ENCODE measurements around the gene LRRN2. TPM values are rescaled to one million over a fixed set of nuclear protein-coding genes. Genes with fewer than 3 reads are reported as not detected.
A peak's percentile ranks its signal among the peaks of the same experiment; 100 is the strongest.

The LRRN2 gene
- total and polyA plus RNA-seq, 9 of the 15 experiments (the other 6 are each of a cell fraction or from before 2014, with no cell fraction given): 0.05 TPM; not detected in 8

DNA sequence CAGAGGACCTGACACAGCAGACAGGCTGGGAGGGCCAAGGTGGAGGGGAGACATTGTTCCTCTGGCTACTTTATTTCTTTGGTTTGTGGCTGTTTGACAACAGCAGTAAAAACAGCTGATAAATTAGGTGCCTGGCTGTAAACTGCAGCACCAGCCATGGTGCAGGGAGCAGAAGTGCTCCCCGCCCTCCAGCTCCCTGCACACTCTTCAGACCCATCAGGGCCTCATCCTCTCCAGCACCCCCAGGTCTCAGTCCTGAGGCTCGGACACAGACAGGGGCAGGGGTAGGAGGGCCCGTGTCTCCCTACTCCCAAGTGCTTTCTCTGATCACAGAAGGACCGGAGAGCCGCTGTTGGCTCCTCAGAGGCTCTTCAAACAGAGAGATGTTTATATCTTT is 17.7 kb upstream of the LRRN2 start:
- 34% methylated on average over 5 of the region's 5 CpGs for WGBS (ENCODE audit: insufficient coverage, low coverage, missing lambda C conversion rate)
- no peaks in the 10 kb centered on the region for H3K79me2 ChIP-seq (ENCODE audit: control insufficient read depth, insufficient read depth, low read length)
- ATAC-seq (no peak), FAIRE-seq (no peak), DNase-seq (ENCODE audit: extremely low read depth in 1 of 4, low spot score in 3 of 4) (no peak)
- no peaks in the 10 kb centered on the region for H3K27me3 ChIP-seq (ENCODE audit: control insufficient read depth in 2 of 2, insufficient read depth in 2 of 2, low read length in 2 of 2)
- intact Hi-C loops (cut with micrococcal nuclease) (no loop called here), in situ Hi-C loops (cut with MboI) (no loop called here)
- peaks cover 23 to 47% of the 10 kb centered on the region in 2 experiments for H3K4me1 ChIP-seq (replicated peaks in 1 of 2; ENCODE audit: control insufficient read depth in 2 of 2, insufficient read depth in 2 of 2, low read length in 2 of 2)
- peak overlapping the region; percentile 10; the same call in 1 of the 2 replicates for H2AFZ ChIP-seq (ENCODE audit: low read depth, low read length)
- POLR2A ChIA-PET: interaction anchor here (0.8 to 1.3 kb wide), 3 partner anchors 10 to 188 kb away, joined by 3 to 7 read pairs (median 3); no protein-coding TSS in a partner anchor
- no peaks in the 10 kb centered on the region for H3K9me3 ChIP-seq (replicated peaks; ENCODE audit: control insufficient read depth, insufficient read depth, low read depth, low read length)
- H3K9ac ChIP-seq (ENCODE audit: insufficient read depth in 1 of 2, low read depth in 2 of 2, low read length in 2 of 2): peak overlapping the region in 1 of 2 experiments; percentile 13; a peak in 1 of 4 replicates
- H3K36me3 ChIP-seq (ENCODE audit: control insufficient read depth, insufficient read depth, low read length): no peaks in the 10 kb centered on the region
- CTCF ChIA-PET (ENCODE audit: low intra/inter-chr PET ratio): no interaction called here
- no peak overlapping the region for H3K4me3 ChIP-seq
- no peak overlapping the region for H3K4me2 ChIP-seq (ENCODE audit: insufficient read depth, low read length)
- no TSS peak for BruUV-seq (replicated peaks)
- no peak overlapping the region; the same call in 2 of the 3 replicates for H3K27ac ChIP-seq (ENCODE audit: extremely low read depth, low read depth, low read length)
- no peaks in the 10 kb centered on the region for H4K20me1 ChIP-seq (replicated peaks; ENCODE audit: control insufficient read depth, insufficient read depth, low read length)
- no peaks in the 10 kb centered on the region for H3K9me1 ChIP-seq (ENCODE audit: control insufficient read depth, insufficient read depth, low read length)
- TF ChIP-seq, protein P1, sequence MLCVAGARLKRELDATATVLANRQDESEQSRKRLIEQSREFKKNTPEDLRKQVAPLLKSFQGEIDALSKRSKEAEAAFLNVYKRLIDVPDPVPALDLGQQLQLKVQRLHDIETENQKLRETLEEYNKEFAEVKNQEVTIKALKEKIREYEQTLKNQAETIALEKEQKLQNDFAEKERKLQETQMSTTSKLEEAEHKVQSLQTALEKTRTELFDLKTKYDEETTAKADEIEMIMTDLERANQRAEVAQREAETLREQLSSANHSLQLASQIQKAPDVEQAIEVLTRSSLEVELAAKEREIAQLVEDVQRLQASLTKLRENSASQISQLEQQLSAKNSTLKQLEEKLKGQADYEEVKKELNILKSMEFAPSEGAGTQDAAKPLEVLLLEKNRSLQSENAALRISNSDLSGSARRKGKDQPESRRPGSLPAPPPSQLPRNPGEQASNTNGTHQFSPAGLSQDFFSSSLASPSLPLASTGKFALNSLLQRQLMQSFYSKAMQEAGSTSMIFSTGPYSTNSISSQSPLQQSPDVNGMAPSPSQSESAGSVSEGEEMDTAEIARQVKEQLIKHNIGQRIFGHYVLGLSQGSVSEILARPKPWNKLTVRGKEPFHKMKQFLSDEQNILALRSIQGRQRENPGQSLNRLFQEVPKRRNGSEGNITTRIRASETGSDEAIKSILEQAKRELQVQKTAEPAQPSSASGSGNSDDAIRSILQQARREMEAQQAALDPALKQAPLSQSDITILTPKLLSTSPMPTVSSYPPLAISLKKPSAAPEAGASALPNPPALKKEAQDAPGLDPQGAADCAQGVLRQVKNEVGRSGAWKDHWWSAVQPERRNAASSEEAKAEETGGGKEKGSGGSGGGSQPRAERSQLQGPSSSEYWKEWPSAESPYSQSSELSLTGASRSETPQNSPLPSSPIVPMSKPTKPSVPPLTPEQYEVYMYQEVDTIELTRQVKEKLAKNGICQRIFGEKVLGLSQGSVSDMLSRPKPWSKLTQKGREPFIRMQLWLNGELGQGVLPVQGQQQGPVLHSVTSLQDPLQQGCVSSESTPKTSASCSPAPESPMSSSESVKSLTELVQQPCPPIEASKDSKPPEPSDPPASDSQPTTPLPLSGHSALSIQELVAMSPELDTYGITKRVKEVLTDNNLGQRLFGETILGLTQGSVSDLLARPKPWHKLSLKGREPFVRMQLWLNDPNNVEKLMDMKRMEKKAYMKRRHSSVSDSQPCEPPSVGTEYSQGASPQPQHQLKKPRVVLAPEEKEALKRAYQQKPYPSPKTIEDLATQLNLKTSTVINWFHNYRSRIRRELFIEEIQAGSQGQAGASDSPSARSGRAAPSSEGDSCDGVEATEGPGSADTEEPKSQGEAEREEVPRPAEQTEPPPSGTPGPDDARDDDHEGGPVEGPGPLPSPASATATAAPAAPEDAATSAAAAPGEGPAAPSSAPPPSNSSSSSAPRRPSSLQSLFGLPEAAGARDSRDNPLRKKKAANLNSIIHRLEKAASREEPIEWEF (CRISPR knock-in tag; IDR thresholded peaks at IDR 0.05): no peak
- TF ChIP-seq SREBF1 (IDR thresholded peaks at IDR 0.05; ENCODE audit: borderline replicate concordance, low read depth, low read length) (no peak), KLF13 (tag; IDR thresholded peaks at IDR 0.05; ENCODE audit: borderline replicate concordance, low read depth) (no peak), ZNF586 (CRISPR knock-in tag; conservative IDR thresholded peaks at IDR 0.05) (no peak), HDAC8 (tag; IDR thresholded peaks at IDR 0.05) (no peak), ZNF589 (CRISPR knock-in tag; IDR thresholded peaks at IDR 0.05; ENCODE audit: low read depth) (no peak)
- TF ChIP-seq, protein P2, sequence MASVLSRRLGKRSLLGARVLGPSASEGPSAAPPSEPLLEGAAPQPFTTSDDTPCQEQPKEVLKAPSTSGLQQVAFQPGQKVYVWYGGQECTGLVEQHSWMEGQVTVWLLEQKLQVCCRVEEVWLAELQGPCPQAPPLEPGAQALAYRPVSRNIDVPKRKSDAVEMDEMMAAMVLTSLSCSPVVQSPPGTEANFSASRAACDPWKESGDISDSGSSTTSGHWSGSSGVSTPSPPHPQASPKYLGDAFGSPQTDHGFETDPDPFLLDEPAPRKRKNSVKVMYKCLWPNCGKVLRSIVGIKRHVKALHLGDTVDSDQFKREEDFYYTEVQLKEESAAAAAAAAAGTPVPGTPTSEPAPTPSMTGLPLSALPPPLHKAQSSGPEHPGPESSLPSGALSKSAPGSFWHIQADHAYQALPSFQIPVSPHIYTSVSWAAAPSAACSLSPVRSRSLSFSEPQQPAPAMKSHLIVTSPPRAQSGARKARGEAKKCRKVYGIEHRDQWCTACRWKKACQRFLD (CRISPR knock-in tag; IDR thresholded peaks at IDR 0.05): no peak
- TF ChIP-seq, protein P3, sequence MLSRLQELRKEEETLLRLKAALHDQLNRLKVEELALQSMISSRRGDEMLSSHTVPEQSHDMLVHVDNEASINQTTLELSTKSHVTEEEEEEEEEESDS (CRISPR knock-in tag; IDR thresholded peaks at IDR 0.05): no peak
- TF ChIP-seq, protein P4, sequence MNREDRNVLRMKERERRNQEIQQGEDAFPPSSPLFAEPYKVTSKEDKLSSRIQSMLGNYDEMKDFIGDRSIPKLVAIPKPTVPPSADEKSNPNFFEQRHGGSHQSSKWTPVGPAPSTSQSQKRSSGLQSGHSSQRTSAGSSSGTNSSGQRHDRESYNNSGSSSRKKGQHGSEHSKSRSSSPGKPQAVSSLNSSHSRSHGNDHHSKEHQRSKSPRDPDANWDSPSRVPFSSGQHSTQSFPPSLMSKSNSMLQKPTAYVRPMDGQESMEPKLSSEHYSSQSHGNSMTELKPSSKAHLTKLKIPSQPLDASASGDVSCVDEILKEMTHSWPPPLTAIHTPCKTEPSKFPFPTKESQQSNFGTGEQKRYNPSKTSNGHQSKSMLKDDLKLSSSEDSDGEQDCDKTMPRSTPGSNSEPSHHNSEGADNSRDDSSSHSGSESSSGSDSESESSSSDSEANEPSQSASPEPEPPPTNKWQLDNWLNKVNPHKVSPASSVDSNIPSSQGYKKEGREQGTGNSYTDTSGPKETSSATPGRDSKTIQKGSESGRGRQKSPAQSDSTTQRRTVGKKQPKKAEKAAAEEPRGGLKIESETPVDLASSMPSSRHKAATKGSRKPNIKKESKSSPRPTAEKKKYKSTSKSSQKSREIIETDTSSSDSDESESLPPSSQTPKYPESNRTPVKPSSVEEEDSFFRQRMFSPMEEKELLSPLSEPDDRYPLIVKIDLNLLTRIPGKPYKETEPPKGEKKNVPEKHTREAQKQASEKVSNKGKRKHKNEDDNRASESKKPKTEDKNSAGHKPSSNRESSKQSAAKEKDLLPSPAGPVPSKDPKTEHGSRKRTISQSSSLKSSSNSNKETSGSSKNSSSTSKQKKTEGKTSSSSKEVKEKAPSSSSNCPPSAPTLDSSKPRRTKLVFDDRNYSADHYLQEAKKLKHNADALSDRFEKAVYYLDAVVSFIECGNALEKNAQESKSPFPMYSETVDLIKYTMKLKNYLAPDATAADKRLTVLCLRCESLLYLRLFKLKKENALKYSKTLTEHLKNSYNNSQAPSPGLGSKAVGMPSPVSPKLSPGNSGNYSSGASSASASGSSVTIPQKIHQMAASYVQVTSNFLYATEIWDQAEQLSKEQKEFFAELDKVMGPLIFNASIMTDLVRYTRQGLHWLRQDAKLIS (CRISPR knock-in tag; IDR thresholded peaks at IDR 0.05): no peak

Data from K562 (cell line).